HCT116 (cell line): ENCODE data around the gene RTN1.

ENCODE experiments used
- POLR2A ChIP-seq: IDR thresholded peaks from 2 replicates; pipeline ENCODE4 v1.7.0; 2011; ENCODE audit warnings: borderline replicate concordance; ENCODE audit not compliant: insufficient read depth, insufficient read length; ENCODE audit errors: extremely low read depth
- POLR2AphosphoS5 ChIP-seq: IDR thresholded peaks from 2 replicates; pipeline ENCODE4 v1.6.1; 2011; ENCODE audit warnings: mild to moderate bottlenecking, low read depth, low read length, moderate library complexity
- RAD21 ChIP-seq: IDR thresholded peaks from 2 replicates; pipeline ENCODE4 v1.6.1; 2012; ENCODE audit warnings: low read depth, mild to moderate bottlenecking
- SP1 ChIP-seq: IDR thresholded peaks from 2 replicates; pipeline ENCODE4 v1.6.1; 2012; ENCODE audit warnings: low read depth
- ZNF274 ChIP-seq: fragments of 200-500 bp; sonication (Bioruptor generic); IDR thresholded peaks from 2 replicates; pipeline ENCODE4 v1.6.1; 2014; ENCODE audit warnings: mild to moderate bottlenecking, low read depth, low read length, inconsistent platforms
- TF ChIP-seq, protein P1 (sequence below), 3 experiments: fragments of 200-600 bp in 1 of 3; sonication (generic) in 1 of 3; IDR thresholded peaks in 2 of 3; conservative IDR thresholded peaks in 1 of 3; 2 replicates each; pipeline ENCODE4 v1.5.1; 2012 to 2017; ENCODE audit warnings: low read depth in 2 of 3, low read length in 2 of 3, antibody characterized with exemption in 1 of 3, borderline replicate concordance in 1 of 3, control low read depth in 1 of 3, mild to moderate bottlenecking in 1 of 3, mixed read lengths in 1 of 3, mixed run types in 1 of 3, moderate library complexity in 1 of 3; ENCODE audit not compliant: insufficient read depth in 1 of 3
- TF ChIP-seq, protein P2 (sequence below): IDR thresholded peaks from 2 replicates; pipeline ENCODE4 v1.6.1; 2012; ENCODE audit warnings: low read depth

DNA sequence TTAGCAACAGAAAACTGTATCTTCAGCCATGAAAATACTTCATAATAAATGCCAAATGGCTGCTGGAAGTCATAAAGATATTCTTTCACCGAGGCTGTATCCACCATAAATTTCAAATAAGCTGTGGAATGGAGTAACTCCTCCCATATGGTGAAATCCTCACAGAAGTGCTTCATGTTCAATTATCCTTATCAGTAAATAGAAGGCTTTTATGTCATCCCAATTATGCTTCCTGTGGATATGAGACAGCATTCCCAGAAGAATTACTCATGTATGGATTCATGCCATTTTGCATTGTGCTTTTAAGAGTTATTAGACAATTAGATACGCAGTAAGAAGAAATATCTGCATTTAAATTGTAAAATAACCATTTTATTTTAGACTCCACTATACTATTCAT lies 99.0 kb downstream of the RTN1 start:
- TF ChIP-seq POLR2AphosphoS5 (no peak), SP1 (no peak), ZNF274 (no peak), POLR2A (no peak), RAD21 (no peak)
- TF ChIP-seq, protein P1, sequence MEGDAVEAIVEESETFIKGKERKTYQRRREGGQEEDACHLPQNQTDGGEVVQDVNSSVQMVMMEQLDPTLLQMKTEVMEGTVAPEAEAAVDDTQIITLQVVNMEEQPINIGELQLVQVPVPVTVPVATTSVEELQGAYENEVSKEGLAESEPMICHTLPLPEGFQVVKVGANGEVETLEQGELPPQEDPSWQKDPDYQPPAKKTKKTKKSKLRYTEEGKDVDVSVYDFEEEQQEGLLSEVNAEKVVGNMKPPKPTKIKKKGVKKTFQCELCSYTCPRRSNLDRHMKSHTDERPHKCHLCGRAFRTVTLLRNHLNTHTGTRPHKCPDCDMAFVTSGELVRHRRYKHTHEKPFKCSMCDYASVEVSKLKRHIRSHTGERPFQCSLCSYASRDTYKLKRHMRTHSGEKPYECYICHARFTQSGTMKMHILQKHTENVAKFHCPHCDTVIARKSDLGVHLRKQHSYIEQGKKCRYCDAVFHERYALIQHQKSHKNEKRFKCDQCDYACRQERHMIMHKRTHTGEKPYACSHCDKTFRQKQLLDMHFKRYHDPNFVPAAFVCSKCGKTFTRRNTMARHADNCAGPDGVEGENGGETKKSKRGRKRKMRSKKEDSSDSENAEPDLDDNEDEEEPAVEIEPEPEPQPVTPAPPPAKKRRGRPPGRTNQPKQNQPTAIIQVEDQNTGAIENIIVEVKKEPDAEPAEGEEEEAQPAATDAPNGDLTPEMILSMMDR (IDR thresholded peaks at IDR 0.05 in 2 of 3, conservative IDR thresholded peaks at IDR 0.05 in 1 of 3; ENCODE audit: borderline replicate concordance in 1 of 3, insufficient read depth in 1 of 3, low read depth in 2 of 3, low read length in 2 of 3) = no peak
- TF ChIP-seq, protein P2, sequence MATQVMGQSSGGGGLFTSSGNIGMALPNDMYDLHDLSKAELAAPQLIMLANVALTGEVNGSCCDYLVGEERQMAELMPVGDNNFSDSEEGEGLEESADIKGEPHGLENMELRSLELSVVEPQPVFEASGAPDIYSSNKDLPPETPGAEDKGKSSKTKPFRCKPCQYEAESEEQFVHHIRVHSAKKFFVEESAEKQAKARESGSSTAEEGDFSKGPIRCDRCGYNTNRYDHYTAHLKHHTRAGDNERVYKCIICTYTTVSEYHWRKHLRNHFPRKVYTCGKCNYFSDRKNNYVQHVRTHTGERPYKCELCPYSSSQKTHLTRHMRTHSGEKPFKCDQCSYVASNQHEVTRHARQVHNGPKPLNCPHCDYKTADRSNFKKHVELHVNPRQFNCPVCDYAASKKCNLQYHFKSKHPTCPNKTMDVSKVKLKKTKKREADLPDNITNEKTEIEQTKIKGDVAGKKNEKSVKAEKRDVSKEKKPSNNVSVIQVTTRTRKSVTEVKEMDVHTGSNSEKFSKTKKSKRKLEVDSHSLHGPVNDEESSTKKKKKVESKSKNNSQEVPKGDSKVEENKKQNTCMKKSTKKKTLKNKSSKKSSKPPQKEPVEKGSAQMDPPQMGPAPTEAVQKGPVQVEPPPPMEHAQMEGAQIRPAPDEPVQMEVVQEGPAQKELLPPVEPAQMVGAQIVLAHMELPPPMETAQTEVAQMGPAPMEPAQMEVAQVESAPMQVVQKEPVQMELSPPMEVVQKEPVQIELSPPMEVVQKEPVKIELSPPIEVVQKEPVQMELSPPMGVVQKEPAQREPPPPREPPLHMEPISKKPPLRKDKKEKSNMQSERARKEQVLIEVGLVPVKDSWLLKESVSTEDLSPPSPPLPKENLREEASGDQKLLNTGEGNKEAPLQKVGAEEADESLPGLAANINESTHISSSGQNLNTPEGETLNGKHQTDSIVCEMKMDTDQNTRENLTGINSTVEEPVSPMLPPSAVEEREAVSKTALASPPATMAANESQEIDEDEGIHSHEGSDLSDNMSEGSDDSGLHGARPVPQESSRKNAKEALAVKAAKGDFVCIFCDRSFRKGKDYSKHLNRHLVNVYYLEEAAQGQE = no peak
